Measurements from ENCODE around the gene NBEAL2.

NBEAL2 gene

DNA sequence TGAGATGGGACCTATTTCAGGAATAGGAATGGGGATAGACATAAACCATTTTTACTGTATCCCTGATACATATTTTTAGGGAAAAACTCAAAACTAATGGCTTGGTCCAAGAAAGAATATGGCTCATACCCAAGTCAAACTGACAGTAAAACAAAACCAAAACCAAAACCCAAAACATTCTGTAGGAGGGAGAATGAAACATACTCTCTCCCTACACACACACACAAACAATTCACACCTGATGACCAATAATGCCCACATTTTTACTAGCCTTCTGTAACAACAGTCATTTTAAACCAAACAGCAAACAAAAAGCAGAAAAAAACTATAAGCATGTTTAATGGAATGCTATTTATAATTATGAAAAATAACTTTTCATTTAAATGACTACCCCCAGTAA lies 74.9 kb downstream of the NBEAL2 start:
- no peak for DNase-seq

DNA sequence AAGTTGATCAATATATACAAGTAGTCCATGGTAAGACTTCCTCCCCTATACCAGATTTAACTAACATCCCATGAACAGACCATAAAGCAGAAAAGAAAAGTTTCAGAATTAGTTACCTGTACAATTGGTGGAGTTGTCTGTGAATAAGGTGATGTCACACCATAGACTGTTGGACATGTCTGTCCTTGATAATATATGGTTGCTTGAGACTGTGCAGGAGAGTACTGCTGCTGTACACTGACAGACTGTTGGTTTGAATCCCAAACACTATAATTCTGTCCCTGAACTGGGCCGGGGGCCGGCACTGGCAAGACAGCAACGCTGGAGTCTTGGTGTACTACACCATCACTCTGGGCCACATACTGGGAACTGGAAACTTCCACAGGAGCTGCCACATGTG lies 77.2 kb downstream of the NBEAL2 start:
- DNase-seq: no peak

DNA sequence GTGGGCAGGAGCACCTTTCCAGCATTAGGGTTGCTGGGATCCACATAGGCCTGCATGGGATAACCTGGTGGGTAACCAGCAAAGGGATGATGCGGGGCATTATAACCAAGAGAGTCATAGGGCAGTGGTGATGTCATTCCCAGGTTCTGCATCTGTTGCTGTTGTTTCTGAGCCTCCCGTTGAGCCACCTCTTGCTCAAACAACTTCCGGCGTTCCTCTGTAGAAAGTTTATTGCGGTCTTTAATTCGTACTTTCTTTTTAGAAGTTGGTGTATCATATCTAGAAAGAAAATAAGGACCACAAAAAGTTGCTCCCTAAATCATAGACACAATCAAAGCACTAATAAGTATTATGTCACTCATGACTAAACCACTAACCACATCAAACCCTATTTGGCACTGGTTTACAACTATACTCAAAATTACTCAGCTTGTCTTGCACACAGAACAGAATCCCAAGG lies 77.8 kb downstream of the NBEAL2 start:
- no peak for DNase-seq

All from COR-L47 (cell line).